Activated CD4-positive, alpha-beta T cell treated with anti-CD3 and anti-CD28 coated beads for 24 hours (primary cell): Measurements from ENCODE around the gene GPR17.

Experiments
- DNase-seq, 2 donors: peaks; one replicate each; pipeline ENCODE4 v3.0.0-alpha.2; 2020; ENCODE audit warnings: low read depth in 2 of 2

The GPR17 gene

GRCh38 chr2:127690696-127691095 is 44.7 kb downstream of the GPR17 start:
- DNase-seq: no peak

- DNase-seq: no peak
Observed at GRCh38 chr2:127694986-127695385, 49.0 kb downstream of the GPR17 start.

DNA sequence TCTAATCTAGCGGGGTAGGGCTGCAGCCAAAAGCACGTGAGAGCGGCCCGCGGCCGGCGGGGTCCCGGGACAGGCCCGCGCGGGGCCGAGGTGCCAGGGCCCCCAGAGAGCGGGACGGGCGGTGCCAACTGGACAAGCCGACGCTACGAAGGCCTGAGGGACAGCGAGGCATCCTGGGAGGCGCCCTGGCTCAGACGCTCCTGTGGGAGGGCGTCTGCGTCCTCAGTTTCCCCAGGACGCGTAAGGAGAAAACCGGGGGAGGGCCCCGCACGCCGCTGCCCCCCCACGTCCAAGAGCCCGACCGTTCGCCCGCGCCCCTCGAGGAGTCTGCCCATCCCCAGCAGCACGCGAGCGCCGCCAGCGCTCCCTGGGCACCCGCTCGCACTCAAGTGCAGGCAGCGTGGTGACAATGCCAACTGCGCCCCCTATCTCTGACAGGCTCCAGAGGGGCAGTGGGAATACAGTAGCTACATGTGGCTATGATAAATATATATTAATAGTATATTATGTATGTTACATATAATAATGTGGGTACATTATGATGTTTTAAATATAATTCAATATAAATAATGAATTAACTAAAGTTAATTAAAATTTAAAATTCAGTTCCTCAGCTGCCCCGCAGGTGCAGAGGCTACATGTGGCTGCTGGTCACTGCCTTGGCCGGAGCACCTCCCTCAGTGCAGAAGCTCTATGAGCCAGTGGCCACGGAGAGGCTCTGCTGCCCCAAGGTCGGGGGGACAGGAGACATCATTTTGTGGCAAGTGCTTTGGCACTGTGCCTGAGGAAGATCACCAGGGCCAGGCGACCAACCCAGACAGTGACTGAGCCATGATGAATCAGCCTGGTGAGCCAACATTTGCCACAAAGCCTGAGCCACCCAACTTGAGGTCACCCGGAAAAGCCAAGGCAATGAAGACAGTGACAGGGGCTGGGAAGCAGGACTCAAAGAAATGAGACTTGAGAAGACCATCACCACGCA is 49.8 kb downstream of the GPR17 start:
- peak in 1 of 2 donors; percentile 41 for DNase-seq

DNA sequence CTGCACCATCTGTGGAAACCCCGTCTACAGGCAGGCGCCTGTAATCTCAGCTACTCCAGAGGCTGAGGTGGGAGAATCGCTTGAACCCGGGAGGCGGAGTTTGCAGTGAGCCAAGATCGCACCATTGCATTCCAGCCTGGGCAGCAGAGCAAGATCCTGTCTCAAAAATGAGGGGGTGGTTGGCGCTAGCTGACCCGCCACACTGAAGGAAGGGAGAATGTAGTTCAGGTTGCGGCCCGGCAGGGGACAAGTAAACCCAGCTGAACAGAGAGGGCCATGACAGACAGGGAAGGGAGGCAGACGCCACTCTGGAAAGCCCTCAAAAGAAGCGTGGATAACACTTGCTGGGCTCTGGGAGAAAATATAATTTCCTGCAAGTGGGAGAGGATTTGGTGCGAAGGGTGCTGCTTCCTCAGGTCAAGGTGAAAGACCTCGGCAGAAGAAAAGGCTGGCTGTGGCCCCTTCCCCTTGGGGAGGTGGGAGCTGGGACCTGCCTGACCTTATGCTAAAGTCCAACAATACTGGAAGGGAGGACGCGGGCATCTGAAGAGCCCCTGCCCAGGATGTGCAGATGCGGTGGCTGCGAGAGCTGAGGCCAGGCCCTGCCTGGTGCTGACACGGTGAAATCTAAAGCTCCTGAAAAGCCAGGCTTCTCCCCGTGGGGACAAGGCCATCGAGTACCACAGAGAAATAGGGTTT is 51.7 kb downstream of the GPR17 start:
- DNase-seq: no peak

- DNase-seq: no peak
Observed at GRCh38 chr2:127698553-127699355, 52.8 kb downstream of the GPR17 start.

DNA sequence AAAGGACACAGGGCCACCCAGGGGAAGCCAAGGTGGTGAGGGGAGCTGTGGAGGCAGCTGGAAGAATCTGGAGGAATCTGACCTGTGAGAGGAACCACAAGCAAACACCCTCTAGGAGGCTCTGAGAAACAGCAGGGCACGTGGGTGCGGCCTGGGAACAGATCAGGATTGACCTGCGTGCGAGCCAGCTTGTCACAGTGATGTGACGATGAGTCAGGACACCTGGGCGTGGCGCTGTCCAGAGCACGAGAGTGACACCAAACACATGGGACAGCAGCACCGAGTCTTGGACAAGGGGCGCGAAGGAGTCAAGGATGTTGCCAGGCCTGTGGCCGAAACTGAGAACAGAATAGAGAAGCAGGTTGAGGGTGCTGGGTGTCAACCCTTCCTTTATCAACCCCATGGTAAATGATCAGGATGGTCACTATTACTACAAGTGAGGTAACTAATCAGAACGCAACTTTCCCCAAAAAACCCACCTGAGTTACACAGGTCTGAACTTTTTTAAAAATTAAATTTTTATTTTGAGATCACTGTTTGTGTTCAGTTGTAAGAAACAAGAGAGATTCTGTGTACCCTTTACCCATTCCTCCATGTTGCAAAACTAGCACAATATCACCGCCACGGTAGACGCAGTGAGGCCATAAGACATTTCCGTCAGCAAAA is 54.7 kb downstream of the GPR17 start:
- DNase-seq: peak in 1 of 2 donors; percentile 10

GRCh38 chr2:127701193-127701650 is 55.3 kb downstream of the GPR17 start, which contains the start of gene SFT2D3:
Gene SFT2D3, plus strand, starts transcription at chr2:127701497. Its CDS starts 32 bp downstream, at chr2:127701529.
- peak; percentile 84 to 85 for DNase-seq

DNA sequence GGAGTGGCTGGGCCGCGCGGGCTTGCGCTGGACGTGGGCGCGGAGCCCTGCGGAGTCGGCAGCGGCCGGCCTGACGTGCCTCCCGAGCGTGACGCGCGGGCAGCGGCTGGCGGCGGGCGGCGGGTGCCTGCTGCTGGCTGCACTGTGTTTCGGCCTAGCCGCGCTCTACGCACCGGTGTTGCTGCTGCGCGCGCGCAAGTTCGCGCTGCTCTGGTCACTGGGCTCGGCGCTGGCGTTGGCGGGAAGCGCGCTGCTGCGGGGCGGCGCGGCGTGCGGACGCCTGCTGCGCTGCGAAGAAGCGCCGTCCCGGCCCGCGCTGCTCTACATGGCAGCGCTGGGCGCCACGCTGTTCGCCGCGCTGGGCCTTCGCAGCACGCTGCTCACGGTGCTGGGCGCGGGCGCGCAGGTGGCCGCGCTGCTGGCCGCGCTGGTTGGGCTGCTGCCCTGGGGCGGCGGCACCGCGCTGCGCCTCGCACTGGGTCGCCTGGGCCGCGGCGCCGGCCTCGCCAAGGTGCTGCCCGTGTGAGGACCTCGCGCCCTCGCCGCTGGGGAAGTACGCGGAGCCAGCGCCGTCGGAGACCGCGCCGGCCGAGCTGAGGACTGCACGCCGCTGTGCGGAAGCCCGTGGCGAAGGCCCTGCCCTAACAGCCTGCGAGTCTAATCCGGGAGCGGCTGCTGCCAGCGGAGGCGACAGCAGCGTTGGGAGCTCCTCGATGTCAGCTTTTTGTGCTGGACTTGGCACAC is 55.9 kb downstream of the GPR17 start:
- peak; percentile 57 to 61 for DNase-seq
